ENCODE measurements around the gene TOMM5.
A peak's percentile ranks its signal among the peaks of the same experiment; 100 is the strongest.
"Not testable (repeated sequence)": the region's sequence is repeated elsewhere in the genome, so short reads cannot be mapped to it uniquely, and the experiment has no call there.

The TOMM5 gene

DNA sequence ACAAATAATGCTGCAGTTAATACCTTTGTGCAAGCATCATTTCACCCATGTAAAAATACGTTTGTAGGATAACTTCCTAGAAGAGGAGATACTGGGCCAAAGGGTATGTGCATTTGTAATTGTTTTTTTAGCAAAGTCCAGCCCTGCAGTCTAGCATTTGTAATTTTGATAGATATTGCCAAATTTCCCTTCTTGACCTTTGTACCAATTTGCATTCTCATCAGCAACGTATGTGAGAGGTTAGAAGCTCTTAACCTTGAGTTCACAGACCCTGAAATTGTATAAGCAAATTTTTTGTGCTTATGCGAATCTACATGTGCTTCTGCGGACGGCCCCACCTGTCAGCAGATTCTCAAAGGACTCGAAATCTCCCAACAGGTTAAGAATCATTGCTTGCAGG, 18.6 kb upstream of the TOMM5 start:
- no peak for DNase-seq

DNA sequence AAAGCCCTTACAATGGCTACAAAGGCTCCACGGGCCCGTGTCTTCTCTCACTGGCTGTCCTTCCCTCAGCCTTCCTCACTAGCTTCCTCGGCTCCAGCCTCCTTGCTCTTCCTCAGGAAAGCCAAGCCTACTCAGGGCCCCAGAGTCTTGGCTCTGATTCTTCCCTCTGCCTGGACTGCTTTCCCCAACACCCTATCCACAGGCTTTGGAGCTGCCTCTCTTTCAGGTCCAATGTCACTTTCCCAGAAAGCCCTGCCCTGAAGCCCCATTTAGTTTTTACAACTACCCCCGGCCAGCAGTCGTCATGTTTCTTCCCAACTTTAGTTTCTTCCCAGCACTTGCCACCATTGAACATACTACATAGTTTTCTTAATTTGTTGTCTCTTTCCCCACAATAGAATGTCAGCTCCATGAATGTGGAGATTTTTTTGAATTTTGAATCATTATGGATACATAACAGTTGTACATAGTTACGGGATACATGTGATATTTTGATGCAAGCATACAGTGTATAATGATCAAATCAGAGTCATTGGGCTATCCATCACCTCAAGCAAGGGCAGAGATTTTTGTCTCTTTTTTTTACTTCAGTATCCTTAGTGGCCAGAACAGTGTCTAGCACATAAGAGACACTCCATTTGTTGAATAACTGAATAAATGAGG, 17.5 kb upstream of the TOMM5 start:
- no peak for DNase-seq

DNA sequence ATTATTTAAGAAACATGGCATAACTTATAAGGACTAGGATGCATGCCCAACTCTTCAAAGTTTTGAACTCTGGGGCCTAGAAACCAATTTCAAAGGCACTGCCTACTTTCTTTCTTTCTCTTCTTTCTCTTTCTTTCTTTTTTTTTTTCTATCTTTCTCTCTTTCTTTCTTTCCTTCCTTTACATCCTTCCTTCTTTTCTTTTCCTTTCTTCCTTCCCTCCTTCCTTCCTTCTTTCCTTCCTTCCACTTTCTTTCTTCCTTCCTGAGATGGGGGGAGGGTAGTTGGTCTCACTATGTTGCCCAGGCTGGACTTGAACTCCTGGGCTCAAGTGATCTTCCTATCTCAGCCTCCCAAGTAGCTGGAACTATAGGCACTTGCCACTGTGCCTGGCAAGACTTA, 15.9 kb upstream of the TOMM5 start:
- no peak for DNase-seq

DNA sequence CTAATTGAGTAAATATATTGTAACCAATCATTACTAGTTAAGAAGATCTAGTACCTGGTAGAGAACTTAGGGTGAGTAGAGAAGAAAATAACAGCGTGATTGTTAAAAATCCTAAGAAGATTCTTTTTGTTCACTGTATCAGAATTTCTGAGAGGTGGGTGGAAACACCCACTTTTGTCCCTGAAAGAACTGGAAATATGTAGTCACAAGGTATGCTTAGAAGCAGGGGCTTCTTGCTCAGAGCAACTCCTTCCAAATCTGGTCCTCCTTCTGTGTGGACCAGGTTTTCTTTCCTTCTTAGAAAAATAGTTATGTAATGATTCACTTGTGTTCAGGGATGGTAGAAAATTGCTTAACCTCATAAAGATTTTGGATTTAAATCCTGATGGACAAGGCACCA, 11.9 kb upstream of the TOMM5 start:
- DNase-seq, result no peak

DNA sequence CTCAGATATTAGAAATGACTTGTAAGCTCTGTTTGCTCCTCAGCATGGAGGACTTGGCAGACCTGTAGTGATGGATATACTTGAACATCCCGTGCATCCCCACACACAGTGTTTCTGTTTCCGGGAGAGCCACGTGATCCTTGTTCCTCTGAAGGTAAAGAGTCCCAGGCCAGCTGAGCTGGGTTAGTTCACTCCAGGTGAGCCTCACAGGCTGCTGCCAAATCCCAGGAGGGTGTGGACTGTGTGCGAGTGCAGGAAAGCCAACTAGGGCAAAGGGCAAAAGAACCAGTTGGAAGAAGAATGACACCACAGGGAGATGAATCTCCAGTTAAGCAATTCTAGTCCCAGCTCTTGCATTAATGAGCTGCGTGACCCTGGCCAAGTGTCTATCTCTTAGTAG, 10.4 kb upstream of the TOMM5 start:
- no peak for DNase-seq

DNA sequence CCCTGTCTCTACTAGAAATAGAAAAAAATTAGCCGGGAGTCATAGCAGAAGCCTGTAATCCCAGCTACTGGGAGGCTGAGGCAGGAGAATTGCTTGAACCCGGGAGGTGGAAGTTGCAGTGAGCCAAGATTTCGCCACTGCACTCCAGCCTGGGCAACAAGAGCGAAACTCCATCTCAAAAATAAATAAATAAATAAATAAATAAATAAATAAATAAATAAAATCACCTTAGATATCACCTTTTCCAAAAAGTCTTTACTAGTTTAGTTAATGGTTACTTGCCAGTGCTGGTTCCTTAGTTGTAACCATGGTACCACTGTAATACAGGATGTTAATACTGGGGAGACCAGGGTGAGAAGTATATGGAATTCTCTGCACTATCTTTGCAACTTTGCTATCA, 9.7 kb upstream of the TOMM5 start:
- DNase-seq, result not testable (repeated sequence)

DNA sequence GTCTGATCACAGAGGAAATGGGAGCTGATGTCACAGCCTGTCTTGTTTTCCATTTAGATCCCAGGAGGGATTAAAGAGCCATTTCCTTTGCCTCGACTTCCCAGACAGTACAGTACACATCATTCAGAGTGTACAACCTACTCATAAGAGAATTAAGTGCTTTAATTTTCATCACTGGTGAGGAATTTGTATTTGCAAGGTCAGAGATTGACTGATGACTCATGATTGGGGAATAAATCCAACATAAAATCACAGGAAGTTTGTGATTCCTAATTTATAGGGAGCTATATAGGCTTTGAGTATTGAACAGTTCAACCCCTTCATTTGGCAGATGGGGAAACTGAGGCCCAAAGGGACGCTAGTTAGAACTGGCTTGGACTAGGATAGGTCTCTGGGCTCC, 4.1 kb upstream of the TOMM5 start:
- no peak for DNase-seq

DNA sequence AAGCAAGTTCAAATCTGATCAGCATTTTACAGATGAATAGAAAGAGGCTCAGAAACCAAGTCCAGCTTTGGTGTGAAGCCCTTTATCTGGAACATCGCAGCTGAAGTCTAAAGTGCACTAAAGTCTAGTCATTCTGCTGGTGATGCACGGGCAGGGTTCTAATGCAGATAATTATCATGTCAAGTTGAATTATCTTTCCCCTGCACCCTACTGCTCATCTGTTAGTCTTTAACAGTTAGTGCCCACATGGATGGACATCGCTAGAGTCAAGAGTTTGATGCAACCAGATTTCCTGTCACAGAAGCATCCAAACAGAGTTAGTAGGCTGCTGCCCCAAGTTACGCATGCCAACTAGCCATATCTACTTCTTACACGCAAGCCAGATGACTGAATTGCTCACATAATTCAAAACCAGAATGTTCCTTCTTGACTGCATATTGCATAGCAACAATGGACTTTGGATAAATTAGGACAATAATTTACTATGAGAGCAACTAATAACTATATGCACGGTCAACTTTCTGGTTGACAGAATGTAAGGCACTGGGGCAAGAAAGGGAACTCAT, 1.6 kb upstream of the TOMM5 start:
- no peak for DNase-seq

DNA sequence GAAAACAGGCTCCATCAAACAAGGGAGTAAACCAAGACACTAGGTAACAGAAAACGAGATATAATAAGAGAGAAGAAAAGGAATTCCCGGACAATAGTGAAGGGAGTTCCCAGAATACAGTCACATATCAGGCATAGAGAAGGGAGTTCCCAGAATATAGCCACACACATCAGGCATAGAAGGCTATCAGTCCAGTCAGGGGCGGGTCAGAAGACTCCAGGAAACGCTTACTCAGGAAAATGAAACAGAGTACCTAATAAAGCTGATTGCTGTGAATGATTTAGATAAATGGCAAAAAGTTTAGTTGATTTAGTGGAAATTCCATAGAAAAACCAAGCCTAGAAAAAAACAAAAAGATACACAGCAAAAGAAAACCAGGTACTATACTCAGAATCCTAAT, 4.9 kb downstream of the TOMM5 start:
- no peak for DNase-seq

DNA sequence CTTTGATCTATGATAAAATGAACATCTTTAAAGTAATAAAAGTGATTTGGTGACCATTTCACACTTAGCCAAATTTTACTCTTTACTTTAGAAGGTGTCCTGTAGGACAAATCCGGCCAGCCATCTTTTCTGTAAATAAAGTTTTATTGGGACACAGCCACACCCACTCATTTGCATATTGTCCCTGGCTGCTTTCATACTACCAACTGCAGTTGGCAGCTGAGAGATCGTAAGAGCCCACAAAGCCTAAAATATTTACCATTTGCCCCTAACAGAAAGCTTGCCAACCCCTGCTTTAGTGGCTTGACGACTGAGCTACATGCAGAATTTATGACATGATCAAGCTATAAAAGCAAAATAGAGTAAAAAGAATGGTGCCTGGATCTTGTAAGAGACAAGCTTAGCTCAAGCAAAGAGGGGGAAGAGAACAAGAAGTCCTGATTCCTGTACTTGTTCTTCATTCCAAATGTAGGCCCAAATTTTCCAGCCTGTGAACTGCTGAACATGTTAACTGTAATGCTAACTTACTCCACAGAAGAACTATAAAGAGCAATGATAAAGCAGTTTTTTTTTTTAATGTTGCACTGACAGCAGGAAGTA, 8.8 kb downstream of the TOMM5 start:
- DNase-seq, result no peak

DNA sequence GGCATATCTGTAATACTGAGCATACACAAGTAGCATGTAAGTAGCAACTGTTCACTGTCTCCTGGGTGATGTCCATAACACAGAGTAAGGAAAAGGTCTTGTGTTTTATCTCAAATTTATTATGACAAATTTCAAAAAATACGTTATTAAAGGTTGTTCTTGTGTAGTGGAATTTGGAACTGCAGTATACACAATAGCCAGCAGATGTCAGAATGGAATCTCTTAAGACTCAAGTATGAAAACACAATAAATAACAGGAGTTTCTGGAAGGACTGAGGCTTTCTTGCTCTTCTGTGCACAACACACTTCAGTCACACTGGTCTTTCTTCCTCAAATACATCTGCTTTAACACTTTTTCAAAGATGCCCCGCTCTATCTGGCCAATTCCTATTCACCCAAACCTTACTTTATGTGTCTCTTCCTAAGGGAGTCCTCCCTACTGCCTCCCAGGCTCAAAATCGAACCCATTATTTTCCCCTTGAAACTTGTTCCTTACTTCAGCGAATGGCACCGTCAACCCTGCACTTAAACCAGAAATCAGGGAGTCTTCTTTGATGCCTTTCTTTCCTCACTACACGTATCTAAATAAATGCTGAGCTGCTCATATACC, 9.7 kb downstream of the TOMM5 start:
- peak in 1 of 2 donors; percentile 48 for DNase-seq

DNA sequence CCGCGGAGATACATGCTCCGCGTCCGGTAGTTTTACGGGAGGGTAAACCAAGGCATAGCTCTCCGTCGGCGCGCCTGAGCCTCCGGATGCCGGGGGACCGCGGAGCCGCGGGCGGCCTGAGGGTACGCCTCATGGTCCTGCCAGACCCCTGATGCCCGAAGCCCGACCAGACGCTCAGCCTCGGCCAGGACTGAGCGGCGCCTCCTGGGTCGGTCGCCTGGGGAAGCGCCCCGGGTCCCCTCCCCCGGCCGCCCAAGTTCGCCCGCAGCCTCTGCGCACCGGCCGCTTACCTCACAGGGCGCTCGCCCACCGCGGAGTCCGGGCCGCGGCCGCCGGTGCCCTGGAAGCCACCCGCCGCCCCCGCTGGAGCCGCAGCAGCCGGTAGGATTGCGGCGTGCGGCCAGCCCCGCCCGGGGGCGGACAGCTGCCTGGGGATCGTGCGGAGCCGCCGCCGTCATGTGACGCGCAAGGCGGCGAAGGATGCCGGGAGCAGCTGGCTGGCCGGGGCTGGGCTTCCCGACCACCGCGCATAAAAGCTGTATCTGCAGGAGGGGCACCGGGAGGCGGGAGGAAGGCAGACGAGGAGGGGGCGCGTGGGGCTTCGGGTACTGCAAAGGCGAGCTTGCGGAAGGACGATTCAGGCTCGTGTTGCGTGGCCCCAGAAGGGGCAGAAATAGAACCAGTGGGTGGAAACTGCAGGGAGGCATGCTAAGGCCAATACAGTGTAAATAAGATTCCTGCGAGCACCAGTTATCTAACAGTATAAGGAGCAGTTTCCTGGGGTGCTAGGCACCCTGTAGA, 16.3 kb downstream of the TOMM5 start, which contains the start of gene FBXO10:
Gene FBXO10, minus strand, starts transcription at position 460 of the 801 bp plus-strand sequence. CDS start 34,612 bp downstream, outside the sequence.
- peak; percentile 32 to 35 for DNase-seq

DNA sequence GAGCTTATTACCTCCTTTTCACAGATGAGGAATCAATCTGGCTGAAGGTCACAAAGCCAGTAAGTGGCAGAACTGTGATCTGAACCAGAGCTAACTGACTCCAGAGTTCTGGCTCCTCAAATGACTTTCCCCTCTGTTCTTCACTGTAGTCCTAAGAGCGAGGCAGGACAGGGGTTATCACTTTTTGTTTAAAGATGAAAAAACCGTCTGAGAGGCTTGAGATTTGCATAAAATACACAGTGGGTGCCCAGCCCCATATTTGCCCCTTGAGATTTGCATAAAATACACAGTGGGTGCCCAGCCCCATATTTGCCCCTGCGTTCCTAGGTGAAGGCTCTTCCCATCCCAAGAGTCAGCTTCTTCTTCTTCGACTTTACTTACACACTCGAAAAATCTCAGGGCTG, 16.9 kb downstream of the TOMM5 start:
- DNase-seq, result peak in 1 of 2 donors; percentile 8

DNA sequence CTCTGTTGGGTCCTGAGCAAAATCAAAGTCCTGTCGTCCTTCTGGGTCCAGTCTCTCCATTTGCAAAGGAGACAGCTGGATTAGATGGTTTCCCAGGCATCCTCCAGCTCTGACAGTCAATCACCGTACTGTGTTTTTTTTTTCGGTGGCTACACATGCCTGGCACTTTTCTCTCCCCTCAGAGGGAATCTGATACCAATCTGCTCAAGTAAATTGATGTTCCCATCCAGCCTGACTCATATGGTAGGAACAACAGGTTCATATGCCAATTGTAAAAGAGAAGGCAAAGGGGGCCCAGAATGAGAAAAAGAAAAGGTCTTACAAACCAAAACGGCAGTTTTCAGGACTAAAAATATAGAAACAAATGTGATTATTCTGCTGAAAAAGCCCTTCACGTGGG, 17.4 kb downstream of the TOMM5 start:
- DNase-seq, result no peak

DNA sequence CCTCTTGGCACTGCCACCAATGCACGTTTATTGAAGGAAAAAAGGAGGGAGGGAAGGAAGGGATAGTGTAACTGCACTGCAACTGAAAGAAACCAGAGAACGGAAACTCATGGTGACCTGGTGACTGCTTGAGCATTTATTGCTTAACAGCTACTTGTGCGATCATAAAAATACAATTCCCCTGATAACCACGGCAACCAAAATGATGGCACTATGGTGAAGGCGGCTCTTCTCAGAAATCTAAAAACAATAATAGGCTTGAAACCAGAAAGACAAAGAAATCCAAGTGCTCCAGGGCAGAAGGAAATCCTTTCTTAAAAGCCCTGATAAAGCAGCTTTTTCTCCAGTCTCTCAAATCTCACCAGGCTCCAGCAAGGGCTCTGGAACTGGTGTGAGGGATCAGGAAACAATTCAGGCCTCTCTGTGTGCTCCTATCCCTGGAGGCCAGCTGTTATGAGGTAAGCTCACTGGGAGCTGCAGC, 18.1 kb downstream of the TOMM5 start:
- no peak for DNase-seq

DNA sequence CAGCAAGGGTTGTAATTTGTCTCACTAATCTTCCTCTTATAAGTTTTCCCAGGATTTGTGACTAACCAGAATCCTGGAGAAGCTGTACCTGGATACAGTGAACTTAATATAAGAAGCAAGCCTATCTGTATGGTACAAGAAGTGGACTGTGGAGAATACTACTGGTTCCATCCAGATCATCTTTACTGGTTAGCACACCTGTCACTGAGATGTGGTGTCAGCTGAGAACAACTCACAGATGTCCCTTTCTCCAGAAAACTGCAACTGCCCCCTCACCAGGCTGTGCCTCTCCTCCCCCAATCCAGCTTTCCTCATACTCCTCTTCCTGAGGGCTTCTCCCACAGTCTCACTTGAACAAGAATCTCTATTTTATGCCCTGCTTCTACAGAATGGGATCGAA, 21.1 kb downstream of the TOMM5 start:
- DNase-seq, result no peak

DNA sequence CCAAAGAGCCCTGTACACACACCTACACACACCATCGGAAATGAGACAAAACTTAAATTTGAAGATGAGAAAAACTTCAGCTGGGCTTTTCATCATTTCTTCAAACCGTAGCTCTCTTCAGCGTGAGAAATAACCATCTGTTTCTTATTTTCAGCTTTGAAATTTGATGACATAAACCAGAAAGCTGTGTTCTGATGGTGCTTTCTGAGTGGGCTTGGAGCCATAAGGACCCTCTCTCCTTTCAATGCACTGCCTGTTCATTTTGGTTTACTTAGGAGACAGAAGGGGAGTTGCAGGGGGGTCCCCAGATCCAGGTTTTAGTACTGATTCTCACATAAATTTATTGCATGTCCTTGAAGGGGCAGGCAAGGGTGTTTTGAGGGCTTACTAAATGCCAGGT, 25.7 kb downstream of the TOMM5 start:
- no peak for DNase-seq

DNA sequence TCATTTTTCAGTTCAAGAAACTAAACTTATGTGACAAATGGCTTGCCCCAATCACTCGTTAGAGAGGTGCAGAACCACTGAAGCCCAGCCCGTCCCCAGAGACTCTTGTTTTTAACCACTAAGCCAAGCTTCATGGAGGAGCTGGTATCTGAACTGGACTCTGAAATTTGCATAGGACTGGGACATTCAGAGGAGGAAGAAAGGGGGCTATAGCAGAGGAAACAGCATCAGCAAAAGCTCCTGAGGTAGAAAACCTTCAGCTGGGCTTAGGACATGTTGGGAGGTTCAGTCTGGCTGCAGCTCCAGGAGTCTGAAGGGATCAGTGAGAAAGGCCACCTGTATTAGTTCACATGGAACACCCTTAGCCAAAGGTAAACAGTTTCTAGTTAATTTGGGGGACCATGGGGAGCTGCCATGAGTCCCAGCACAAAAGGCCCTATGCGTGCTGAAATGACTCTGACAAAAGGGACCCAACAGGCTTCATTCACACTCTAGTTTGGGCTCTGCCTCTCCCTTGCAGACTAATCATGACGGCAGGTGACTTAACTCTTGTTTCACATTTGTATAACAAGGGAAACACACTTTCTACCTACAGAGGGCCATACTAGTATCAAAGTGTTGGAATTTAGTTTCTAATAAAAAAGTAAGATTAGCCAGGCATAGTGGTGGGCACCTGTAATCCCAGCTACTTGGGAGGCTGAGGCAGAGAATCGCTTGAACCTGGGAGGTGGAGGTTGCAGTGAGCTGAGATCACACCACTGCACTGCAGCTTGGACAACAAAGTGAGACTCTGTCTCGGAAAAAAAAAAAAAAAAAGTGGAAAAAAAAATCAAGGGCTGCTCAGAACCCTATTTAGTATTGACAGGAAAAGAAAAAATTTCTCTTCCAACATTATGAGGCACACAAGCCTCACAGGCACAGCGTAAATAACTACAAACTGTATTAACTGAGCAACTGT, 26.5 kb downstream of the TOMM5 start:
- peak in 1 of 2 donors; percentile 27 for DNase-seq

DNA sequence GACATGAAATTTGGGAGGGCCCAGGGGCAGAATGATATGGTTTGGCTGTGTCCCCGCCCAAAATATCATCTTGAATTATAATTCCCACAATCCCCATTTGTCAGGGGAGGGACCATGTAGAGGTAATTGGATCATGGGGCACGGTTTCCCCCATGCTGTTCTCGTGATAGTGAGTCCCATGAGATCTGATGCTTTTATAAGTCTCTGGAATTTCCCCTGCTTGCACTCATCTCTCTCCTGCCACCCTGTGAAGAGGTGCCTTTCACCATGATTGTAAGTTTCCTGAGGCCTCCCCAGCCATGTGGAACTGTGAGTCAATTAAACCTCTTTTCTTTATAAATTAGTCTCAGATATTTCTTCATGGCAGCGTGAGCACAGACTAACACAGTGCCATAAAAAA, 27.5 kb downstream of the TOMM5 start:
- DNase-seq, result no peak

DNA sequence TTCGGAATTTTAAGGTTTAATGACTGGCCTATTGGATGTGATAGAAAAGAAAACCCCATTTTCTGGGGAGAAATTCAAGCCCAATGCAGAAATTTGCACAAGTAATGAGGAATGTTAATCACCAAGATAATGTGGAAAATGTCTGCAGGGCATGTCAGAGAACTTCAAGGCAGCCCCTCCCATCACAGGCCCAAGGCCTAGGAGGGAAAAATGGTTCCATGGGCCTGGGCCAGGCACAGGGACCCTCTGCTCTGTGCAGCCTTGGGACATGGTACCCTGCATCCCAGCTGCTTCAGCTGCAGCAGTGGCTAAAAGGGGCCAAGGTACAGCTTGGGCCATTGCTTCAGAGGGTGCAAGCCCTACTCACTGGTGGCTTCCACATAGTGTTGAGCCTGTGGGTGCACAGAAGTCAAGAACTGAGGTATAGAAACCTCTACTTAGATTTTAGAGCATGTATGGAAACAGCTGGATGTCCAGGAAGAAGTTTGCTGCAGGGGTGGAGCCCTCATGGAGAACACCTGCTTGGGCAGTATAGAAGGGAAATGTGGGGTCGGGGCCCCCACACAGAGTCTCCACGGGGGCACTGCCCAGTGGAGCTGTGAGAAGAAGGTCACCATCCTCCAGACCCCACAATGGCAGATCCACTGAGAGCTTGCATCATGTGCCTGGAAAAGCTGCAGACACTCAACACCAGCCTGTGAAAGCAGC, 28.4 kb downstream of the TOMM5 start:
- DNase-seq, result no peak

DNA sequence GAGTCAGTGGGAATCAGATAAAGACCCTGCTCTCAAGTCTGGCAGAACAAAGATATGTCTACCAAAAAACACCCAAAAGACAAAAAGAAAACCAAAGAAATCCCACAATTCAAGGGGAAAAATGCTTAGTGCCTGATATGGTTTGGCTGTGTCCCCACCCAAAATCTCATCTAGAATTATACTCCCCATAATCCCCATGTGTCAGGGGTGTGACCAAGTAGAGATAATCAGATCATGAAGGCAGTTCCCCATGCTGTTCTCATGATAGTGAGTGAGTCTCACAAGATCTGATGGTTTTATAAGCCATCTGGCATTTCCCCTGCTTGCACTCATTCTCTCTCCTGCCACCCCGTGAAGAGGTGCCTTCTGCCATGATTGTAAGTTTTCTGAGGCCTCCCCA, 29.6 kb downstream of the TOMM5 start:
- no peak for DNase-seq
